ENCODE data around the gene ZNF212. TPM values are rescaled to one million over a fixed set of nuclear protein-coding genes. Genes with fewer than 3 reads are reported as not detected.

Gene ZNF212
- polyA plus RNA-seq, 1 donor from 2014 or later = 12.2 TPM

GRCh38 chr7:149196705-149197171, 42.7 kb upstream of the ZNF212 start:
- Histone ChIP-seq H3K79me2 (replicated peaks; ENCODE audit: insufficient read depth, low read length) (peaks cover 20% of the 10 kb centered on the region), H2AFZ (ENCODE audit: low read depth, low read length) (no peak overlapping the region)

GRCh38 chr7:149197675-149198074, 41.8 kb upstream of the ZNF212 start:
- Histone ChIP-seq H3K4me3 (ENCODE audit: low read length) (no peak overlapping the region), H3K9me3 (ENCODE audit: low read length) (no peaks in the 10 kb centered on the region), H3K9ac (ENCODE audit: low read length) (no peak overlapping the region), H4K20me1 (ENCODE audit: insufficient read depth) (peaks cover 3% of the 10 kb centered on the region), H3K36me3 (ENCODE audit: insufficient read depth, low read length) (no peaks in the 10 kb centered on the region), H3F3A (ENCODE audit: insufficient read depth, low read length, poor library complexity, severe bottlenecking) (no peaks in the 10 kb centered on the region), H3K9me2 (ENCODE audit: insufficient read depth, low read length) (no peaks in the 10 kb centered on the region), H3K27ac (ENCODE audit: low read length) (no peak overlapping the region), H3K79me2 (replicated peaks; ENCODE audit: insufficient read depth, low read length) (peaks cover 20% of the 10 kb centered on the region), H2AFZ (ENCODE audit: low read depth, low read length) (no peak overlapping the region), H3K27me3 (ENCODE audit: insufficient read depth, low read depth, low read length) (no peaks in the 10 kb centered on the region), H3K4me2 (ENCODE audit: low read length) (no peak overlapping the region)
- TF ChIP-seq RAD21 (conservative IDR thresholded peaks at IDR 0.05) = no peak
- TF ChIP-seq POLR2AphosphoS5 (IDR thresholded peaks at IDR 0.05) = no peak
- TF ChIP-seq MXI1 (conservative IDR thresholded peaks at IDR 0.05; ENCODE audit: poor library complexity, severe bottlenecking) = no peak
- TF ChIP-seq EP300 (conservative IDR thresholded peaks at IDR 0.05; ENCODE audit: poor library complexity, severe bottlenecking) = no peak
- TF ChIP-seq CTCF (IDR thresholded peaks at IDR 0.05; ENCODE audit: poor library complexity, severe bottlenecking) = no peak
- TF ChIP-seq SMC3 (conservative IDR thresholded peaks at IDR 0.05; ENCODE audit: poor library complexity) = no peak
- no peak for TF ChIP-seq EZH2 (IDR thresholded peaks at IDR 0.05; ENCODE audit: borderline replicate concordance, insufficient read depth, low read length, poor library complexity, severe bottlenecking)

More at GRCh38 chr7:149196705-149197171, 42.7 kb upstream of the ZNF212 start:
- peak overlapping the region; percentile 88 for H3K4me3 ChIP-seq (ENCODE audit: low read length)
- H3K27ac ChIP-seq (ENCODE audit: low read length) = no peak overlapping the region
- peak overlapping the region; percentile 91 for H3K9ac ChIP-seq (ENCODE audit: low read length)
- no peaks in the 10 kb centered on the region for H3K9me3 ChIP-seq (ENCODE audit: low read length)
- H3K9me2 ChIP-seq (ENCODE audit: insufficient read depth, low read length) = no peaks in the 10 kb centered on the region
- H3F3A ChIP-seq (ENCODE audit: insufficient read depth, low read length, poor library complexity, severe bottlenecking) = no peaks in the 10 kb centered on the region
- TF ChIP-seq RAD21 (conservative IDR thresholded peaks at IDR 0.05) (no peak), POLR2AphosphoS5 (IDR thresholded peaks at IDR 0.05) (no peak), TAF1 (IDR thresholded peaks at IDR 0.05; ENCODE audit: low read depth) (no peak), REST (IDR thresholded peaks at IDR 0.05; ENCODE audit: borderline replicate concordance) (no peak), CTCF (IDR thresholded peaks at IDR 0.05; ENCODE audit: poor library complexity, severe bottlenecking) (no peak), SMC3 (conservative IDR thresholded peaks at IDR 0.05; ENCODE audit: poor library complexity) (no peak), MXI1 (conservative IDR thresholded peaks at IDR 0.05; ENCODE audit: poor library complexity, severe bottlenecking) (no peak), EP300 (conservative IDR thresholded peaks at IDR 0.05; ENCODE audit: poor library complexity, severe bottlenecking) (no peak), EZH2 (IDR thresholded peaks at IDR 0.05; ENCODE audit: borderline replicate concordance, insufficient read depth, low read length, poor library complexity, severe bottlenecking) (no peak)
- H4K20me1 ChIP-seq (ENCODE audit: insufficient read depth) = peaks cover 3% of the 10 kb centered on the region
- H3K27me3 ChIP-seq (ENCODE audit: insufficient read depth, low read depth, low read length) = no peaks in the 10 kb centered on the region
- no peaks in the 10 kb centered on the region for H3K36me3 ChIP-seq (ENCODE audit: insufficient read depth, low read length)
- peak overlapping the region; percentile 77 for H3K4me2 ChIP-seq (ENCODE audit: low read length)

All from neural cell (in vitro differentiated cells).